HG02678 (cell line): ENCODE data around the gene RHOG.
A peak's percentile ranks its signal among the peaks of the same experiment; 100 is the strongest.
"Not testable (repeated sequence)": the region's sequence is repeated elsewhere in the genome, so short reads cannot be mapped to it uniquely, and the experiment has no call there.

Source experiments
- ATAC-seq: cut with Tn5 transposase; IDR thresholded peaks from one replicate; pipeline ENCODE4 v1.9.1; 2021; ENCODE audit warnings: mild to moderate bottlenecking, moderate library complexity; ENCODE audit not compliant: unreplicated experiment

The RHOG gene

GRCh38 chr11:3840870-3841425, at the start of gene RHOG:
Gene RHOG, minus strand, starts transcription at chr11:3840959. Its CDS starts 12,821 bp downstream, at chr11:3828138.
- peak; percentile 50 for ATAC-seq

GRCh38 chr11:3890014-3890413, 49.3 kb upstream of the RHOG start:
- ATAC-seq = no peak

GRCh38 chr11:3888876-3889275, 48.1 kb upstream of the RHOG start:
- no peak for ATAC-seq

GRCh38 chr11:3886985-3887384, 46.2 kb upstream of the RHOG start:
- ATAC-seq = no peak

- no peak for ATAC-seq
These were observed 45.1 kb upstream of the RHOG start for GRCh38 chr11:3885855-3886254.

- ATAC-seq = no peak
These were observed 41.9 kb upstream of the RHOG start for GRCh38 chr11:3882655-3883054.

GRCh38 chr11:3880724-3881123, 40.0 kb upstream of the RHOG start:
- no peak for ATAC-seq

- ATAC-seq = peak; percentile 40
These were observed 39.3 kb upstream of the RHOG start for GRCh38 chr11:3879967-3880542.

GRCh38 chr11:3879216-3879966, 38.6 kb upstream of the RHOG start:
- ATAC-seq = peak; percentile 46

- ATAC-seq = no peak
These were observed 37.5 kb upstream of the RHOG start for GRCh38 chr11:3878258-3878584.

- ATAC-seq = no peak
These were observed 36.9 kb upstream of the RHOG start for GRCh38 chr11:3877364-3878257.

- ATAC-seq = no peak
These were observed 35.9 kb upstream of the RHOG start for GRCh38 chr11:3876613-3877012.

- ATAC-seq = no peak
These were observed 33.1 kb upstream of the RHOG start for GRCh38 chr11:3873712-3874349.

- peak; percentile 58 for ATAC-seq
These were observed 26.7 kb upstream of the RHOG start for GRCh38 chr11:3867209-3868091.

GRCh38 chr11:3866836-3867208, 26.1 kb upstream of the RHOG start:
- ATAC-seq = no peak

- ATAC-seq = no peak
These were observed 25.4 kb upstream of the RHOG start for GRCh38 chr11:3866206-3866605.

GRCh38 chr11:3865388-3866193, 24.8 kb upstream of the RHOG start:
- ATAC-seq = no peak

- no peak for ATAC-seq
These were observed 20.9 kb upstream of the RHOG start for GRCh38 chr11:3861683-3862082.

GRCh38 chr11:3860898-3861393, 20.2 kb upstream of the RHOG start:
- ATAC-seq = not testable (repeated sequence)
